GM12878 (cell line): ENCODE results near the gene ADCY5.

Experiments used
- POLR2A ChIP-seq: IDR thresholded peaks from 2 replicates; pipeline ENCODE4 v1.6.1; 2011; ENCODE audit warnings: low read depth, mild to moderate bottlenecking, low read length
- TCF7 ChIP-seq: IDR thresholded peaks from 2 replicates; pipeline ENCODE4 v1.6.1; 2014; ENCODE audit warnings: antibody characterized with exemption, borderline replicate concordance

- TF ChIP-seq TCF7 (no peak), POLR2A (no peak)
These were observed 115.5 kb downstream of the ADCY5 start for GRCh38 chr3:123333401-123333800.
